HepG2 (cell line): ENCODE measurements around the gene ZNF22. TPM values are rescaled to one million over a fixed set of nuclear protein-coding genes. Genes with fewer than 3 reads are reported as not detected.

ENCODE experiments used
- AHR ChIP-seq: IDR thresholded peaks from 2 replicates; pipeline ENCODE4 v1.6.1; 2018; ENCODE audit warnings: missing genetic modification reagents, missing compliant biosample characterization
- BCL6 ChIP-seq: IDR thresholded peaks from 2 replicates; pipeline ENCODE4 v1.6.1; 2016; ENCODE audit warnings: missing genetic modification reagents, missing compliant biosample characterization
- ELF4 ChIP-seq: sonication (generic); formaldehyde crosslinking; IDR thresholded peaks from 2 replicates; pipeline ENCODE4 v1.5.0; 2020; ENCODE audit warnings: missing genetic modification reagents, mild to moderate bottlenecking, moderate library complexity, borderline replicate concordance
- FLYWCH1 ChIP-seq: sonication (generic); formaldehyde crosslinking; IDR thresholded peaks from 2 replicates; pipeline ENCODE4 v1.8.1; 2023; ENCODE audit warnings: mild to moderate bottlenecking, missing genetic modification reagents
- GFI1 ChIP-seq: sonication (generic); formaldehyde crosslinking; IDR thresholded peaks from 2 replicates; pipeline ENCODE4 v1.5.0; 2020; ENCODE audit warnings: missing genetic modification reagents, mild to moderate bottlenecking, borderline replicate concordance
- HNF4A ChIP-seq: sonication (generic); formaldehyde crosslinking; IDR thresholded peaks from 2 replicates; pipeline ENCODE4 v1.4.0; 2020; ENCODE audit warnings: missing genetic modification reagents
- KMT2A ChIP-seq: sonication (generic); formaldehyde crosslinking; IDR thresholded peaks from 2 replicates; pipeline ENCODE4 v1.4.0; 2020; ENCODE audit warnings: missing genetic modification reagents
- MED1 ChIP-seq: sonication (generic); formaldehyde crosslinking; IDR thresholded peaks from 2 replicates; pipeline ENCODE4 v1.4.0; 2020; ENCODE audit warnings: missing genetic modification reagents
- PHF5A ChIP-seq: IDR thresholded peaks from one replicate; pipeline ENCODE4 v1.6.1; 2018; ENCODE audit warnings: low read depth, missing genetic modification reagents; ENCODE audit not compliant: unreplicated experiment
- PLRG1 ChIP-seq: fragments of 450-650 bp; conservative IDR thresholded peaks from 2 replicates; pipeline ENCODE4 v1.6.1; 2016
- SNRNP70 ChIP-seq: fragments of 200-400 bp; formaldehyde crosslinking; IDR thresholded peaks from 2 replicates; pipeline ENCODE4 v1.6.1; 2017; ENCODE audit warnings: mild to moderate bottlenecking, low read depth, low read length, moderate library complexity
- U2AF2 ChIP-seq: fragments of 200-400 bp; formaldehyde crosslinking; IDR thresholded peaks from 2 replicates; pipeline ENCODE4 v1.6.1; 2017; ENCODE audit warnings: low read depth, mild to moderate bottlenecking, low read length
- ZBTB1 ChIP-seq: sonication (generic); formaldehyde crosslinking; IDR thresholded peaks from 2 replicates; pipeline ENCODE4 v1.4.0; 2020; ENCODE audit warnings: missing genetic modification reagents, borderline replicate concordance
- ZEB1 ChIP-seq: IDR thresholded peaks from 2 replicates; pipeline ENCODE4 v1.6.1; 2012; ENCODE audit warnings: mild to moderate bottlenecking, low read depth, inconsistent platforms; ENCODE audit not compliant: insufficient replicate concordance
- ZFP41 ChIP-seq: sonication (generic); formaldehyde crosslinking; IDR thresholded peaks from 2 replicates; pipeline ENCODE4 v1.4.0; 2020; ENCODE audit warnings: mild to moderate bottlenecking, missing genetic modification reagents, borderline replicate concordance
- ZFX ChIP-seq: sonication (generic); formaldehyde crosslinking; IDR thresholded peaks from 2 replicates; pipeline ENCODE4 v1.4.0; 2020; ENCODE audit warnings: mild to moderate bottlenecking, low read depth, missing genetic modification reagents, moderate library complexity
- ZNF232 ChIP-seq: sonication (generic); formaldehyde crosslinking; IDR thresholded peaks from 2 replicates; pipeline ENCODE4 v1.4.0; 2020; ENCODE audit warnings: missing genetic modification reagents, borderline replicate concordance
- ZNF251 ChIP-seq: sonication (generic); formaldehyde crosslinking; IDR thresholded peaks from 2 replicates; pipeline ENCODE4 v1.9.0; 2021; ENCODE audit warnings: mild to moderate bottlenecking, missing genetic modification reagents
- ZNF557 ChIP-seq: sonication (generic); formaldehyde crosslinking; IDR thresholded peaks from 2 replicates; pipeline ENCODE4 v1.4.0; 2020; ENCODE audit warnings: missing genetic modification reagents
- ZNF775 ChIP-seq: sonication (generic); formaldehyde crosslinking; IDR thresholded peaks from 2 replicates; pipeline ENCODE4 v1.4.0; 2020; ENCODE audit warnings: missing genetic modification reagents, mild to moderate bottlenecking, moderate library complexity, borderline replicate concordance
- ZSCAN12 ChIP-seq: sonication (generic); formaldehyde crosslinking; IDR thresholded peaks from 2 replicates; pipeline ENCODE4 v1.9.0; 2021; ENCODE audit warnings: mild to moderate bottlenecking, missing genetic modification reagents
- polyA plus RNA-seq, 8 experiments: library from polyadenylated mRNA; depleted of rRNA in 3 of 8; stranded (reverse) in 7 of 8; unstranded in 1 of 8; fragments of >200 nt; fragmentation: Illumina TruSeq in 4 of 8; extraction: Trizol in 4 of 8; gene quantifications; 2 replicates each; pipeline versions ENCODE4 v1.2.1 to v1.2.3, GENCODE V29; 2011 to 2016; ENCODE audit warnings: low read depth in 4 of 8, missing spikeins in 1 of 8, mixed read lengths in 1 of 8; ENCODE audit not compliant: insufficient read depth in 1 of 8
- total RNA-seq, 5 experiments: library from RNA; depleted of rRNA; stranded (reverse); fragments of >200 nt; fragmentation: Illumina TruSeq; extraction: Trizol; gene quantifications; 2 replicates each; pipeline ENCODE4 v1.2.3, GENCODE V29; 2016; ENCODE audit warnings: low read depth in 1 of 5
- TF ChIP-seq, protein P1 (sequence below): sonication (generic); formaldehyde crosslinking; conservative IDR thresholded peaks from 2 replicates; pipeline ENCODE4 v1.8.0; 2022; ENCODE audit warnings: mild to moderate bottlenecking, moderate library complexity, missing genetic modification reagents
- TF ChIP-seq, protein P2 (sequence below): sonication (generic); formaldehyde crosslinking; IDR thresholded peaks from 2 replicates; pipeline ENCODE4 v1.4.0; 2020; ENCODE audit warnings: missing genetic modification reagents, borderline replicate concordance
- TF ChIP-seq, protein P3 (sequence below): sonication (generic); formaldehyde crosslinking; IDR thresholded peaks from 2 replicates; pipeline ENCODE4 v1.4.0; 2020; ENCODE audit warnings: missing genetic modification reagents

Gene ZNF22
- total and polyA plus RNA-seq, 2 of the 13 experiments (the other 11 are each of a cell fraction or from before 2014, with no cell fraction given), result 0.40 to 1.3 TPM

DNA sequence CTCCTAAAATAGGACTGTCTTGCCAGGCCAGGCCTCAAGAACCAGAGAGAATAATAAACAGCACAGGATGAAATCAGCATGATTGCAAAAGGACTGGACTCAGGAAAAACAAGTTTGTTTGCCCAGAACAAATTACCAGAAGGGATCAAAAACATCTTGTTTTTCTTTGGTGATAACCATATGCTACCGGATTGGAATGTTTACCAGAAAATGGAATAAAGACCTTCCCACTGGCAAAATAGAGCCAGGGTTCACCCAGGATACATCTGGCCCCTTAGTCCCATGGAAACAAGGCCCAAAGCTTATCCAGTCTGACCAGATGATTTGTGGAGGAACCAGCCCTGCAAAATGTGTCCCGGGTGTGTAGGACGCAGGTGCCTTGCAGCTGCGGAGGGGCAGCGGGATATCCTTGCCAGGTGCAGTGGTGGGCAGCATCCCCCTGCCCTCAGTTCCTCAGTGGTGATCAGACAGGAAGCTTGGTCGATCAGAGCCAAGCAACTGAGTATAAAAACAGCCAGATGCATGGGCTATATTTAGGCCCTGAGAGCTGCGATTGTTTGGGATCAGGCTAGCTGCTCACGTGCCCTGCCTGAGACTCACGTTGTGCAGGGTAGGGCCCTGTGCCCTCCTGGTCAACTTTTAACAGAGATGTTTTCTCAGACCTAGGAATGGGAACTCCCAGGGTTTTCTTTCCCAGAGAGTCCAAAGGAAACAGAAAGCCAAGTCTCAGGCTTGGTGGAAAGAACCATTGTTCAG is 4.6 kb upstream of the ZNF22 start (continued):
- TF ChIP-seq, protein P1, sequence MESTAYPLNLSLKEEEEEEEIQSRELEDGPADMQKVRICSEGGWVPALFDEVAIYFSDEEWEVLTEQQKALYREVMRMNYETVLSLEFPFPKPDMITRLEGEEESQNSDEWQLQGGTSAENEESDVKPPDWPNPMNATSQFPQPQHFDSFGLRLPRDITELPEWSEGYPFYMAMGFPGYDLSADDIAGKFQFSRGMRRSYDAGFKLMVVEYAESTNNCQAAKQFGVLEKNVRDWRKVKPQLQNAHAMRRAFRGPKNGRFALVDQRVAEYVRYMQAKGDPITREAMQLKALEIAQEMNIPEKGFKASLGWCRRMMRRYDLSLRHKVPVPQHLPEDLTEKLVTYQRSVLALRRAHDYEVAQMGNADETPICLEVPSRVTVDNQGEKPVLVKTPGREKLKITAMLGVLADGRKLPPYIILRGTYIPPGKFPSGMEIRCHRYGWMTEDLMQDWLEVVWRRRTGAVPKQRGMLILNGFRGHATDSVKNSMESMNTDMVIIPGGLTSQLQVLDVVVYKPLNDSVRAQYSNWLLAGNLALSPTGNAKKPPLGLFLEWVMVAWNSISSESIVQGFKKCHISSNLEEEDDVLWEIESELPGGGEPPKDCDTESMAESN (CRISPR knock-in tag), result peak; percentile 63
- TF ChIP-seq ZNF251 (CRISPR knock-in tag), result no peak
- peak; percentile 83 for TF ChIP-seq ZFX (CRISPR knock-in tag)
- peak; percentile 72; the same call in 1 of the 2 replicates for TF ChIP-seq GFI1 (CRISPR knock-in tag)
- TF ChIP-seq ZEB1, result peak; percentile 61
- no peak for TF ChIP-seq FLYWCH1
- TF ChIP-seq, protein P2, sequence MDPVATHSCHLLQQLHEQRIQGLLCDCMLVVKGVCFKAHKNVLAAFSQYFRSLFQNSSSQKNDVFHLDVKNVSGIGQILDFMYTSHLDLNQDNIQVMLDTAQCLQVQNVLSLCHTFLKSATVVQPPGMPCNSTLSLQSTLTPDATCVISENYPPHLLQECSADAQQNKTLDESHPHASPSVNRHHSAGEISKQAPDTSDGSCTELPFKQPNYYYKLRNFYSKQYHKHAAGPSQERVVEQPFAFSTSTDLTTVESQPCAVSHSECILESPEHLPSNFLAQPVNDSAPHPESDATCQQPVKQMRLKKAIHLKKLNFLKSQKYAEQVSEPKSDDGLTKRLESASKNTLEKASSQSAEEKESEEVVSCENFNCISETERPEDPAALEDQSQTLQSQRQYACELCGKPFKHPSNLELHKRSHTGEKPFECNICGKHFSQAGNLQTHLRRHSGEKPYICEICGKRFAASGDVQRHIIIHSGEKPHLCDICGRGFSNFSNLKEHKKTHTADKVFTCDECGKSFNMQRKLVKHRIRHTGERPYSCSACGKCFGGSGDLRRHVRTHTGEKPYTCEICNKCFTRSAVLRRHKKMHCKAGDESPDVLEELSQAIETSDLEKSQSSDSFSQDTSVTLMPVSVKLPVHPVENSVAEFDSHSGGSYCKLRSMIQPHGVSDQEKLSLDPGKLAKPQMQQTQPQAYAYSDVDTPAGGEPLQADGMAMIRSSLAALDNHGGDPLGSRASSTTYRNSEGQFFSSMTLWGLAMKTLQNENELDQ (CRISPR knock-in tag), result no peak
- peak; percentile 88 for TF ChIP-seq BCL6 (CRISPR knock-in tag)
- TF ChIP-seq ZBTB1 (CRISPR knock-in tag), result no peak
- TF ChIP-seq ZNF232 (CRISPR knock-in tag), result peak; percentile 85; the same call in 1 of the 2 replicates
- TF ChIP-seq, protein P3, sequence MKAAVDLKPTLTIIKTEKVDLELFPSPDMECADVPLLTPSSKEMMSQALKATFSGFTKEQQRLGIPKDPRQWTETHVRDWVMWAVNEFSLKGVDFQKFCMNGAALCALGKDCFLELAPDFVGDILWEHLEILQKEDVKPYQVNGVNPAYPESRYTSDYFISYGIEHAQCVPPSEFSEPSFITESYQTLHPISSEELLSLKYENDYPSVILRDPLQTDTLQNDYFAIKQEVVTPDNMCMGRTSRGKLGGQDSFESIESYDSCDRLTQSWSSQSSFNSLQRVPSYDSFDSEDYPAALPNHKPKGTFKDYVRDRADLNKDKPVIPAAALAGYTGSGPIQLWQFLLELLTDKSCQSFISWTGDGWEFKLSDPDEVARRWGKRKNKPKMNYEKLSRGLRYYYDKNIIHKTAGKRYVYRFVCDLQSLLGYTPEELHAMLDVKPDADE, result no peak
- no peak for TF ChIP-seq ZSCAN12 (CRISPR knock-in tag)
- no peak for TF ChIP-seq ZNF775 (CRISPR knock-in tag)
- no peak for TF ChIP-seq AHR (CRISPR knock-in tag)
- peak; percentile 99 for TF ChIP-seq MED1 (CRISPR knock-in tag)
- TF ChIP-seq ELF4 (CRISPR knock-in tag), result 0 out of 2 replicates have a peak, but pooled peaks have one; percentile 39
- TF ChIP-seq ZNF557 (CRISPR knock-in tag), result no peak
- peak; percentile 81 for TF ChIP-seq HNF4A (CRISPR knock-in tag)
- TF ChIP-seq KMT2A (CRISPR knock-in tag), result no peak
- no peak for TF ChIP-seq U2AF2
- TF ChIP-seq ZFP41, result no peak
- no peak for TF ChIP-seq PLRG1
- TF ChIP-seq PHF5A, result peak; percentile 22
- TF ChIP-seq SNRNP70, result no peak
